ENCODE results near the gene AMZ2.
"Not testable (repeated sequence)": the region's sequence is repeated elsewhere in the genome, so short reads cannot be mapped to it uniquely, and the experiment has no call there.

Gene AMZ2

GRCh38 chr17:68256701-68257100 lies 8.9 kb downstream of the AMZ2 start:
- DNase-seq (ENCODE audit: low read depth); H3K9me3 ChIP-seq (ENCODE audit: control insufficient read depth, low read length); H3K4me1 ChIP-seq (ENCODE audit: control insufficient read depth, insufficient read depth, low read length); H3K9ac ChIP-seq (ENCODE audit: low read length); H3K27me3 ChIP-seq (replicated peaks; ENCODE audit: control insufficient read depth, insufficient read depth, low read length); H3K4me3 ChIP-seq (ENCODE audit: low read length): not testable (repeated sequence)
- peaks cover 45% of the 10 kb centered on the region for H3K36me3 ChIP-seq (ENCODE audit: control insufficient read depth, insufficient read depth, low read length, severe bottlenecking)

- DNase-seq (ENCODE audit: low read depth), result no peak
- Histone ChIP-seq H3K36me3 (ENCODE audit: control insufficient read depth, insufficient read depth, low read length, severe bottlenecking) (peaks cover 33% of the 10 kb centered on the region), H3K4me3 (ENCODE audit: low read length) (no peak overlapping the region), H3K27me3 (replicated peaks; ENCODE audit: control insufficient read depth, insufficient read depth, low read length) (no peaks in the 10 kb centered on the region), H3K4me1 (ENCODE audit: control insufficient read depth, insufficient read depth, low read length) (peaks cover 5% of the 10 kb centered on the region), H3K9me3 (ENCODE audit: control insufficient read depth, low read length) (no peaks in the 10 kb centered on the region), H3K9ac (ENCODE audit: low read length) (no peak overlapping the region)
Observed at GRCh38 chr17:68257934-68258333, 10.1 kb downstream of the AMZ2 start.

DNA sequence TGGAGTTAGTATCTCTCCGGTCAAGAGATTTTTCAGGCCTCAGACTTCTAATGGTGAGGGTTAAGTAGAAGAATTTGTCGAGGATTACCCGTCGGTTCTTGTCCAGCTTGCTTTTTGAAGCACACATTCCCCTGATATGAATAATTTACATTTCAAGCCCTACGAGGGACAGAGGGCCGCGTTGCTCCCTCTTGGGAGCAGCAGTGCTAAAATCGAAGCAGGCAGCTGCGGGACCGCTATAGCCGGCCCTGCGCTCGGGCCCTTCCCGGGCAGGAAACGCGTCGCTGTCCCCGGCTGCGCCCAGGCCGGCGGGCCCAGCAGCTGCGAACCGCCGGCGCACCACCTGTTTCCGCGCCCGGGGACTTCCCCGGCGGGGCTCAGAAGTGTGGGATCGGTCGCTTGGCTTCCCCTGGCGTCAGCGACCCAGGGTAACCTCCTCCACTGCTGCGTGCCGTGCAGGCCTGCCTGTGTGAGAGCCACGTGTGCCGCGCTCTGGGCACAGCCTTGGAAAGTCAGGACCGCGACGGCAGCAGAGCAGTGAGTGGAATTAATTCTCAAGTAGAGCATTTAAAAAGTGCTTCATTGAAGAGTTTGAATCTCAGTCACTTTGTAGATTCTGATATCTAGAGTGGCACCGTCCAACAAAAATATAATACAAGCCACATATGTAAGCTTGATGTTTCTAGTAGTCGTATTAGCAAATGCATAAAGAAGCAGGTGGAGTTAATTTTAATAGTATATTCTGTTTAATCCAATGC lies 11.2 kb downstream of the AMZ2 start:
- peak overlapping the region; percentile 54 for H3K4me3 ChIP-seq (ENCODE audit: low read length)
- peak; percentile 39 for DNase-seq (ENCODE audit: low read depth)

GRCh38 chr17:68259648-68259951 lies 11.8 kb downstream of the AMZ2 start:
- H3K27me3 ChIP-seq (replicated peaks; ENCODE audit: control insufficient read depth, insufficient read depth, low read length); DNase-seq (ENCODE audit: low read depth); H3K9me3 ChIP-seq (ENCODE audit: control insufficient read depth, low read length); H3K4me1 ChIP-seq (ENCODE audit: control insufficient read depth, insufficient read depth, low read length): not testable (repeated sequence)
- peak overlapping the region; percentile 67 for H3K9ac ChIP-seq (ENCODE audit: low read length)
- peaks cover 26% of the 10 kb centered on the region for H3K36me3 ChIP-seq (ENCODE audit: control insufficient read depth, insufficient read depth, low read length, severe bottlenecking)
- peak overlapping the region; percentile 54 for H3K4me3 ChIP-seq (ENCODE audit: low read length)

More for the DNA sequence above, 11.2 kb downstream of the AMZ2 start:
- H3K9ac ChIP-seq (ENCODE audit: low read length), result peak overlapping the region; percentile 67
- H3K9me3 ChIP-seq (ENCODE audit: control insufficient read depth, low read length); H3K4me1 ChIP-seq (ENCODE audit: control insufficient read depth, insufficient read depth, low read length); H3K27me3 ChIP-seq (replicated peaks; ENCODE audit: control insufficient read depth, insufficient read depth, low read length): not testable (repeated sequence)
- H3K36me3 ChIP-seq (ENCODE audit: control insufficient read depth, insufficient read depth, low read length, severe bottlenecking), result peaks cover 28% of the 10 kb centered on the region

DNA sequence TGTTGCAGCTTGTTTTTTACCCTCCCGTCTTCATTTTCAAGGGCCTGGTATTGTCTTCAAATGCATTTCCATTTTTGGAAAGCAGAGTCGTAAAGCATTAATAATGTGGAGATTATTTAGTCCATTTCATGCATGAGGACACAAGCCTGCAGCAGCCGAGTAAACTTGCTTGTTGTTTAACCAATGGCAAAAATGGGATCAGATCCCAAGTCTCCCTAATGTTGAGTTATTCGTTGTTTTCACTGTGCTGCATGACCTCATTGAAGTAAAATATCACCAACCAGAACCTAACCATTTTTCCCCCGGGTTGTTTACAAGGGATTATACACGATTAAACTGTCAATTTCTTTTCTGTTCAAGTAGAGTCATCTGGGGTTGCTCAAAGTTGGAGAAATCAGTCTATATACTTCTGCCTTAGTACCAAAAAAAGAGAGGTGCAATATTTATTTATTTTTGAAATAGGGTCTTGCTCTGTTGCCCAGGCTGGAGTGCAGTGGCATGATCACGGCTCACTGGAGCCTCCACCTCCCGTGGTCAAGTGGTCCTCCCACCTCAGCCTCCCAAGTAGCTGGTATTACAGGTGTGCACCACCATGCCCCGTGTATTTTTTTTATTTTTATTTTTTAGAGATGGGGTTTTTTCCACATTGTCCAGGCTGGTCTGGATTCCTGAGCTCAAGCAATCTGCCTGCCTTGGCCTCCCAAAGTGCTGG lies 12.4 kb downstream of the AMZ2 start:
- Histone ChIP-seq H3K9ac (ENCODE audit: low read length) (no peak overlapping the region), H3K27me3 (replicated peaks; ENCODE audit: control insufficient read depth, insufficient read depth, low read length) (no peaks in the 10 kb centered on the region), H3K4me1 (ENCODE audit: control insufficient read depth, insufficient read depth, low read length) (peaks cover 7% of the 10 kb centered on the region), H3K4me3 (ENCODE audit: low read length) (no peak overlapping the region), H3K9me3 (ENCODE audit: control insufficient read depth, low read length) (no peaks in the 10 kb centered on the region), H3K36me3 (ENCODE audit: control insufficient read depth, insufficient read depth, low read length, severe bottlenecking) (peaks cover 20% of the 10 kb centered on the region)
- no peak for DNase-seq (ENCODE audit: low read depth)

DNA sequence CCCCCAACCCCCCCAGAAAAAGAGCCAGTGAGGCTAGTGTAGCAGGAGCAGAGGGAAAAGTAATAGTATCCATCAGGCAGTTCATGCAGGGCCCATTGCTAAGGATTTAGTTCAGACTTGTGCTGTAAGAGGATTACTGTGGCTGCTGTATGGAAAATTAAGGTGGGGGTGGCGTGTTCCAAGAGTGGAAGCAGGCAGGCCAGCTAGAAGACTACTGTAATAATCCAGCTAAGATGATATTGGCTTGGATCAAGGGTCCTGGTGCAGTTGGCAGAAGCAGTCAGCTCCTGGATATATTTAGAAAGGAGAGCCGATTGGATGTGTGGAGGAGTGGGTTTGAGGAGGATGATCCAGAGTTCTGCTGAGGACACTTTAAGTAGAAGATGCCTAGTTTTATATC lies 14.6 kb downstream of the AMZ2 start:
- H3K27me3 ChIP-seq (replicated peaks; ENCODE audit: control insufficient read depth, insufficient read depth, low read length); DNase-seq (ENCODE audit: low read depth); H3K9ac ChIP-seq (ENCODE audit: low read length); H3K9me3 ChIP-seq (ENCODE audit: control insufficient read depth, low read length); H3K36me3 ChIP-seq (ENCODE audit: control insufficient read depth, insufficient read depth, low read length, severe bottlenecking); H3K4me3 ChIP-seq (ENCODE audit: low read length): not testable (repeated sequence)
- peaks cover 12% of the 10 kb centered on the region for H3K4me1 ChIP-seq (ENCODE audit: control insufficient read depth, insufficient read depth, low read length)

GRCh38 chr17:68263101-68263681 lies 15.3 kb downstream of the AMZ2 start:
- H3K9ac ChIP-seq (ENCODE audit: low read length); H3K27me3 ChIP-seq (replicated peaks; ENCODE audit: control insufficient read depth, insufficient read depth, low read length); H3K36me3 ChIP-seq (ENCODE audit: control insufficient read depth, insufficient read depth, low read length, severe bottlenecking); H3K9me3 ChIP-seq (ENCODE audit: control insufficient read depth, low read length); H3K4me3 ChIP-seq (ENCODE audit: low read length): not testable (repeated sequence)
- DNase-seq (ENCODE audit: low read depth), result peak; percentile 34
- H3K4me1 ChIP-seq (ENCODE audit: control insufficient read depth, insufficient read depth, low read length), result peaks cover 12% of the 10 kb centered on the region

- H3K4me1 ChIP-seq (ENCODE audit: control insufficient read depth, insufficient read depth, low read length), result peaks cover 12% of the 10 kb centered on the region
- not testable (repeated sequence) for H3K9me3 ChIP-seq (ENCODE audit: control insufficient read depth, low read length); H3K36me3 ChIP-seq (ENCODE audit: control insufficient read depth, insufficient read depth, low read length, severe bottlenecking); H3K9ac ChIP-seq (ENCODE audit: low read length); H3K4me3 ChIP-seq (ENCODE audit: low read length); H3K27me3 ChIP-seq (replicated peaks; ENCODE audit: control insufficient read depth, insufficient read depth, low read length)
- DNase-seq (ENCODE audit: low read depth), result peak; percentile 45
Observed at GRCh38 chr17:68265833-68266232, 18.0 kb downstream of the AMZ2 start.

- H3K36me3 ChIP-seq (ENCODE audit: control insufficient read depth, insufficient read depth, low read length, severe bottlenecking), result no peaks in the 10 kb centered on the region
Observed at GRCh38 chr17:68273722-68274121, 25.9 kb downstream of the AMZ2 start.

DNA sequence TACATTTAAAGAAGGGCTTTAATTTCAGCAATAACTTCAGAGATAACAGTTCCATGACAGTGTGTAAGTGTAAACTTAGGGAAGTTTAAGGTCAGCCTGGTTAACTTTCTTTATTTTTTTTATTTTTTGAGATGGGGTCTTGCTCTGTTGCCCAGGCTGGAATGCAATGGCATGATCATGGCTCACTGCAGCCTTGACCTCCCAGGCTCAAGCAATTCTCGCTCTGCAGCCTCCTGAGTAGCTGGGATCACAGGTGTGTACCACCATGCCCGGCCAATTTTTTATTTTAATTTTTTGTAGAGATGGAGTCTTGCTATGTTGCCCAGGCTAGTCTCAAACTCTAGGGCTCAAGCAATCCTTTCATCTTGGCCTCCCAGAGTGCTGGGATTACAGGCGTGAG lies 28.5 kb downstream of the AMZ2 start:
- peaks cover 13% of the 10 kb centered on the region for H3K9me3 ChIP-seq (ENCODE audit: control insufficient read depth, low read length)
- not testable (repeated sequence) for H3K27me3 ChIP-seq (replicated peaks; ENCODE audit: control insufficient read depth, insufficient read depth, low read length); H3K4me1 ChIP-seq (ENCODE audit: control insufficient read depth, insufficient read depth, low read length); H3K36me3 ChIP-seq (ENCODE audit: control insufficient read depth, insufficient read depth, low read length, severe bottlenecking); H3K4me3 ChIP-seq (ENCODE audit: low read length); H3K9ac ChIP-seq (ENCODE audit: low read length); DNase-seq (ENCODE audit: low read depth)

More at GRCh38 chr17:68273722-68274121, 25.9 kb downstream of the AMZ2 start:
- Histone ChIP-seq H3K4me1 (ENCODE audit: control insufficient read depth, insufficient read depth, low read length) (no peaks in the 10 kb centered on the region), H3K9ac (ENCODE audit: low read length) (no peak overlapping the region), H3K9me3 (ENCODE audit: control insufficient read depth, low read length) (peaks cover 8% of the 10 kb centered on the region), H3K4me3 (ENCODE audit: low read length) (no peak overlapping the region), H3K27me3 (replicated peaks; ENCODE audit: control insufficient read depth, insufficient read depth, low read length) (no peaks in the 10 kb centered on the region)
- no peak for DNase-seq (ENCODE audit: low read depth)

GRCh38 chr17:68277807-68278206 lies 30.0 kb downstream of the AMZ2 start:
- Histone ChIP-seq H3K27me3 (replicated peaks; ENCODE audit: control insufficient read depth, insufficient read depth, low read length) (no peaks in the 10 kb centered on the region), H3K4me1 (ENCODE audit: control insufficient read depth, insufficient read depth, low read length) (no peaks in the 10 kb centered on the region), H3K4me3 (ENCODE audit: low read length) (peak overlapping the region; percentile 33), H3K9me3 (ENCODE audit: control insufficient read depth, low read length) (peaks cover 13% of the 10 kb centered on the region), H3K9ac (ENCODE audit: low read length) (no peak overlapping the region), H3K36me3 (ENCODE audit: control insufficient read depth, insufficient read depth, low read length, severe bottlenecking) (no peaks in the 10 kb centered on the region)
- no peak for DNase-seq (ENCODE audit: low read depth)

All from adipocyte (in vitro differentiated cells).